Left hindlimb (tissue), 1 donor: ENCODE data around the gene C2CD3.
A peak's percentile ranks its signal among the peaks of the same experiment; 100 is the strongest.
"Not testable (repeated sequence)": the region's sequence is repeated elsewhere in the genome, so short reads cannot be mapped to it uniquely, and the experiment has no call there.

Experiments
- DNase-seq: peaks from one replicate; pipeline ENCODE4 v3.0.0-alpha.2; 2018

C2CD3 gene

GRCh38 chr11:74162681-74163467, 7.9 kb downstream of the C2CD3 start:
- no peak for DNase-seq

GRCh38 chr11:74159642-74160041, 11.2 kb downstream of the C2CD3 start:
- DNase-seq: no peak

- no peak for DNase-seq
Measured at GRCh38 chr11:74157169-74157568, 13.6 kb downstream of the C2CD3 start.

GRCh38 chr11:74154620-74155281, 16.1 kb downstream of the C2CD3 start:
- no peak for DNase-seq

- no peak for DNase-seq
Measured at GRCh38 chr11:74153224-74153623, 17.6 kb downstream of the C2CD3 start.

GRCh38 chr11:74147199-74147929, 23.4 kb downstream of the C2CD3 start:
- DNase-seq: no peak

- DNase-seq: no peak
Measured at GRCh38 chr11:74144592-74144991, 26.2 kb downstream of the C2CD3 start.

- no peak for DNase-seq
Measured at GRCh38 chr11:74142624-74143023, 28.2 kb downstream of the C2CD3 start.

- DNase-seq: no peak
Measured at GRCh38 chr11:74141908-74142307, 28.9 kb downstream of the C2CD3 start.

GRCh38 chr11:74141241-74141695, 29.5 kb downstream of the C2CD3 start:
- no peak for DNase-seq

GRCh38 chr11:74139919-74140431, 30.8 kb downstream of the C2CD3 start:
- DNase-seq: not testable (repeated sequence)

GRCh38 chr11:74139151-74139918, 31.5 kb downstream of the C2CD3 start:
- no peak for DNase-seq

GRCh38 chr11:74138572-74138971, 32.2 kb downstream of the C2CD3 start:
- DNase-seq: peak; percentile 33

- no peak for DNase-seq
Measured at GRCh38 chr11:74138021-74138420, 32.8 kb downstream of the C2CD3 start.

GRCh38 chr11:74135127-74135840, 35.5 kb downstream of the C2CD3 start:
- no peak for DNase-seq

GRCh38 chr11:74134661-74135060, 36.1 kb downstream of the C2CD3 start:
- no peak for DNase-seq

- DNase-seq: no peak
Measured at GRCh38 chr11:74133436-74133835, 37.4 kb downstream of the C2CD3 start.

GRCh38 chr11:74132833-74133232, 38.0 kb downstream of the C2CD3 start:
- DNase-seq: no peak

- DNase-seq: not testable (repeated sequence)
Measured at GRCh38 chr11:74129121-74129520, 41.7 kb downstream of the C2CD3 start.

- DNase-seq: no peak
Measured at GRCh38 chr11:74123008-74123448, 47.8 kb downstream of the C2CD3 start.

- no peak for DNase-seq
Measured at GRCh38 chr11:74121804-74122203, 49.0 kb downstream of the C2CD3 start.
